WI38 (cell line): ENCODE results near the gene AGPAT4.

Experiments used
- H3K4me3 ChIP-seq: 2 replicates; pipeline ENCODE4 v1.5.1; 2011; ENCODE audit warnings: low read depth, mild to moderate bottlenecking, control low read depth, low read length
- TF ChIP-seq, protein P1 (sequence below): IDR thresholded peaks from 2 replicates; pipeline ENCODE4 v1.5.1; 2012; ENCODE audit warnings: low read depth, mild to moderate bottlenecking, control low read depth, low read length

The AGPAT4 gene

DNA sequence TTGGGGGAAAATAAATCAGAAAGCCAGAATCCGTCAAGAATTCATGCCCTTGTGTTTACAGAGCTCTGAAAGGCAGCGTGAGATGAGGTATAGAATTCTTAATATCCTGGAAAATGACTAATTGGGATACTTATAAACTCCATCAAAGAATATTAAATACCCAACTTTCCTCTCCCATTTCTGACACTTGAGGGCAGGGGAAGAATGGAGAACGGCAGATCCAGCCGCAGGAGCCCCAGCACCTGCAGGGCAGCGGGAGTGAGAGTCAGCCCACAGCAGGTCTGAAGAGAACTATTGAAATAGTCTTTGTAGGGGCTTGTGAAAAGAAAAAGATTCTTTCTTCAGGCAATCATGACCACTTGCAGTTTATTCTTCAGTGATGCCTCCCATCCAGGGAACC lies 107.2 kb downstream of the AGPAT4 start:
- TF ChIP-seq, protein P1, sequence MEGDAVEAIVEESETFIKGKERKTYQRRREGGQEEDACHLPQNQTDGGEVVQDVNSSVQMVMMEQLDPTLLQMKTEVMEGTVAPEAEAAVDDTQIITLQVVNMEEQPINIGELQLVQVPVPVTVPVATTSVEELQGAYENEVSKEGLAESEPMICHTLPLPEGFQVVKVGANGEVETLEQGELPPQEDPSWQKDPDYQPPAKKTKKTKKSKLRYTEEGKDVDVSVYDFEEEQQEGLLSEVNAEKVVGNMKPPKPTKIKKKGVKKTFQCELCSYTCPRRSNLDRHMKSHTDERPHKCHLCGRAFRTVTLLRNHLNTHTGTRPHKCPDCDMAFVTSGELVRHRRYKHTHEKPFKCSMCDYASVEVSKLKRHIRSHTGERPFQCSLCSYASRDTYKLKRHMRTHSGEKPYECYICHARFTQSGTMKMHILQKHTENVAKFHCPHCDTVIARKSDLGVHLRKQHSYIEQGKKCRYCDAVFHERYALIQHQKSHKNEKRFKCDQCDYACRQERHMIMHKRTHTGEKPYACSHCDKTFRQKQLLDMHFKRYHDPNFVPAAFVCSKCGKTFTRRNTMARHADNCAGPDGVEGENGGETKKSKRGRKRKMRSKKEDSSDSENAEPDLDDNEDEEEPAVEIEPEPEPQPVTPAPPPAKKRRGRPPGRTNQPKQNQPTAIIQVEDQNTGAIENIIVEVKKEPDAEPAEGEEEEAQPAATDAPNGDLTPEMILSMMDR, result no peak
- H3K4me3 ChIP-seq, result no peak overlapping the region

DNA sequence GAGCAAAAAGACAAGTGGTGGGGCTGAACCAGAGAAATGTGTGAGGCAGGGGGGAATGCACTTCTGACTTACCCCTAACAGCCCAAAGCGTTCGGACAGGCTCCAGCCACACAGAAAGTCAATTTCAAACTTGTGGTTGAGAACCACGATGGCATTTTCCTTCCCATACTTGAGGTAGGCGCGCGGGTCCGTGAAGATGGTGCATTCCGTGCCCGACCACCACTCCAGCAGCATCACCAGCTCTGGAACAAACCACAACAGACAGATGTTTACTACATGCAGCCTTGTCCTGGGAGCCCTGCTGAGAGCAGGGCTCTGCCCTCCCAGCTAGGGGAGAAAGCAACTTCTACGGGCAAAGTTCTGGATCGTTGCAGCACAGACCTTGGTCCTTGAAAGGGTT lies 107.7 kb downstream of the AGPAT4 start:
- TF ChIP-seq, protein P1, result no peak

DNA sequence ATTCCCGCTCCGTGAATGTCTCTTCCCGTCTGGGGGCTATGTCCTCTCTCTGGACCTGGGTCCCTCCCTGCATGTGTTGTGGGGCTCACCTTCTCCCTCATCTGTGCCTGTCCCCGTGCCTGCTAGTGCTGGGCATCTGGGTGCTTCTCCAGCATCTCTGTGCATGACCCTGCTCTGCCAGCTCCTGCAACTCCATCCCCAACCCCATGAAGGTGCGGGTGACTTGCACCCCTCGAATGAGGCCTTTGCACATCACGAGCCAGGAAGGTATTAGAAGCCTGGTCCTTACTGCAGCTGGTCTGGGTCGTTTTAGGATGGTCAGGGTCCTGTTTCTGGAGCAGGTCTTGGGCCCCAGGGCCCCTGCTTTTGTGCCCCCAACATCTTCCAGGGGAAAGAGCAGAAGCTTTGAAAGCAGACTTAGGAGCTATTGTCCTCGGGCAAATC lies 109.7 kb downstream of the AGPAT4 start:
- TF ChIP-seq, protein P1, result no peak

More for the DNA sequence above, 107.7 kb downstream of the AGPAT4 start:
- H3K4me3 ChIP-seq, result no peak overlapping the region

DNA sequence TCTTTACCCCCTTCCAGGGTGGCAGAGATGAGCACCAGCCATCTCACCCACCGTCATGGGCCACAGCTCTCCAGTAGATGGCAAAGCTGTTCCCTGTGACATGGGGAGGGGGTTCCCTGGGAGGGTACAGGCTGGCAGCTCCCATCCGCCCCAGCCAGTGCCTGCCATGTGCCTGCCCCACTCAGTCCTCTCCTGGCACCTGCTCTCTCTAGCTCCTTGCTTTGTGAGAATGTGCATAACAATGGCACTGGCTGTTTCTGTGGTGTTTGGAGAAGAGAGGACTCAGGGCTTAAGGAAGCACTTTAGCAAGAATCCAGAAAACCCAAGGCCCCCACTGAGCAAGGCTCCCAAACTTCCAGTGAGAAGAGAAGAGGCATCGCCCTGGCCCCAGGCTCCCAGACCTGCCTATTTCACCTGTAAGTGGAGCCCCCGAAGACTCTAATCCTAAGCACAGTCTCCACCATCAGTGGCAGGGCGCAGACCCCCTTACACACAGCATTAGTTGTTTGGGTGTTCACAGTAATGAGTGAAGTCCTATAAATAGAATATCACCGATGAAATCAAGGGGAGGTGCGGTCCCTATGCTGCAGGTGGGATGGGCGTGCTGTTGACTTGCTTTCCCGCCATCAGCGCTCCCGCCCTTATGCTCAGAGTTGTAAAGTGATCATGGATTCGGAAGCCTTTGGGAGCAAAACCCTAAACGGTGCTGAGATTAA lies 110.2 kb downstream of the AGPAT4 start:
- TF ChIP-seq, protein P1, result no peak
- H3K4me3 ChIP-seq, result no peak overlapping the region

More for the DNA sequence above, 109.7 kb downstream of the AGPAT4 start:
- no peak overlapping the region for H3K4me3 ChIP-seq

DNA sequence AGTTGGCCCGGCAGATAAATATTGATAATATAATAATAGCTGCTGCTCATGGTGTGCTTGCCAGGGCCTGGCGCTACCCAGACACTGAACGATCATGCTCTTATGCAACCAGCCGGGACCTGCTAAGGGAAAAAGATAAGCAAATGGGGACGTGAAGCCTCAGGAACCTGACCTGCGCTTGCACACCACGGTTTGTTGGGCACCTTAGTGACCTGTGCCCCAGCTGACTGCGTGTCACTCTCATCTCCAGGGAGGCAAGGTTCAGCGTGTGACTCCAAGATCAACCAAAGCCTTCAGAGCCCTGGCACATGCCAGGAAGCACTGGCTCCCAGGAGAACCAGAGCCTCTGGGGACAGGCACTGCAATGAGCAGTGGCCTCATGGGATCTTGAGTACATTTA lies 111.1 kb downstream of the AGPAT4 start:
- H3K4me3 ChIP-seq, result no peak overlapping the region
- TF ChIP-seq, protein P1, result no peak

DNA sequence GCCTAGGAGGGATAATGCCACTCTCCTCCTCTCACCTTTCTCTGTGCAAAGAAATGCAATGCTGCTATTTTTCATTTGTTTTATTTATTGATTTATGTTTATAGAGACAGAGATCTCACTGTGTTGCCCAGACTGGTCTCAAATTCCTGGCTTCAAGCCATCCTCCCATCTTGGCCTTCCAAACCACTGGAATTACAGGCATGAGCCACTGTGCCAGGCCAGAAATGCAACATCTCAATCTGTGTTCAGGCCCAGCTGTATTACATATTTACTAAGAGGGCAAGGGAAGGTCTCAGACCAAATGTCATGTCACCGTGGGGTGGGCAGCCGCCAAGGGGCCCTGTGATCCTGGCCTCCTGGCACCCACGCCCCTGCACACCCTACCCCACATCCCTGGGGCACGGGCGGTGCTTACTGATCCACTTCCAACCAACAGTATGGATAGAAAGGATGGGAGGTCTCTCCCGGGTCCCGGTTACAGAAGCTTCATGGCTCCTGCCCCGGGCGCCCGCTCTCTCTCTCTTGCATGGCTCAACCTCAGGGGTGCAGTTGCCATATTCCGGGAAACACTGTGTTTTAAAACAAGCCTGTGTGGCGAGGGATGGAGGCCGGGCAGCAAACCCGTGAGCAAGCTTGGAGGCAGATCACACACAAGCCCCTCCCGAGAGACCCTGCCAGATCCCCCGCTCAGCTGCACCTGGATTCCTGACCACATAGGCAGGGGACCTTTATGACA lies 111.8 kb downstream of the AGPAT4 start:
- H3K4me3 ChIP-seq, result no peak overlapping the region
- TF ChIP-seq, protein P1, result no peak

DNA sequence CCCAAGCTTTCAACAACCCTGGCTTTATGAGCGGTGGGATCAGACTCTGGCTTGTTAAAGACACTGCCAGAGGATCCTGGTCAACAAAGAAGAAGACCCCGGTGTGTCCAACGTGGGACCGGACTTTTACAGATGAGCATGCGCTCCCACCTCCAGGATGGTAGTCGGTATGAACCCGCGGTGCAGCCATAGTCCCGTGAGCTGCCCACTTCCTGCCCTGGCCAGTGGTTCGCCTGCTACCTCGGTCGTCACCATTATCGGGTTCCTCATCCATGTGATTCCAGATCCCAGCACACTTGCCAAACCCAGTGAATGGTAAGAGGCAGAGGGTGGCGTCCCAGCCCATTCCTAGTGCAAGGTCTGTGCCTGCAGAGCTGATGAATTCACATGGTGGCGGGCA lies 112.7 kb downstream of the AGPAT4 start:
- no peak overlapping the region for H3K4me3 ChIP-seq
- TF ChIP-seq, protein P1, result no peak
